Kidney (tissue), 14 donors: ENCODE results near the gene GCSAM. TPM values are rescaled to one million over a fixed set of nuclear protein-coding genes. Genes with fewer than 3 reads are reported as not detected.

Source experiments
- DNase-seq, 5 donors: peaks; one replicate each; pipeline ENCODE4 v3.0.0-alpha.2; 2013 to 2020
- FAIRE-seq: peaks from 2 replicates; lab custom pipeline; 2012; peaks lifted over from hg19 to GRCh38; lab: Jason Lieb, UNC
- H3K27ac ChIP-seq, 2 donors: one replicate each; pipeline ENCODE4 v1.7.0; 2013; ENCODE audit warnings: low read depth in 2 of 2, low read length in 2 of 2, inconsistent platforms in 1 of 2
- H3K27me3 ChIP-seq: one replicate; pipeline ENCODE4 v1.7.1; 2013; ENCODE audit warnings: low read length, inconsistent platforms; ENCODE audit not compliant: control insufficient read depth, insufficient read depth
- H3K36me3 ChIP-seq, 3 donors: one replicate each; pipeline versions ENCODE4 v1.7.0 to v1.7.1; 2013; ENCODE audit warnings: low read length in 3 of 3, control low read depth in 1 of 3, inconsistent platforms in 1 of 3; ENCODE audit not compliant: insufficient read depth in 3 of 3, control insufficient read depth in 2 of 3
- H3K4me1 ChIP-seq, 3 donors: one replicate each; pipeline versions ENCODE4 v1.7.0 to v1.7.1; 2013; ENCODE audit warnings: low read length in 3 of 3, inconsistent platforms in 1 of 3, low read depth in 1 of 3; ENCODE audit not compliant: control insufficient read depth in 2 of 3, insufficient read depth in 2 of 3
- H3K4me3 ChIP-seq, 3 donors: one replicate each; pipeline versions ENCODE4 v1.7.0 to v1.8.1; 2013; ENCODE audit warnings: low read length in 3 of 3, control low read depth in 1 of 3, inconsistent platforms in 1 of 3
- H3K9ac ChIP-seq, 3 donors: one replicate each; pipeline versions ENCODE4 v1.7.0 to v1.7.1; 2013; ENCODE audit warnings: low read length in 3 of 3, control low read depth in 1 of 3, inconsistent platforms in 1 of 3
- H3K9me3 ChIP-seq, 3 donors: one replicate each; pipeline versions ENCODE4 v1.7.0 to v1.7.1; 2013; ENCODE audit warnings: low read length in 3 of 3, control low read depth in 1 of 3, inconsistent platforms in 1 of 3; ENCODE audit not compliant: control insufficient read depth in 2 of 3, insufficient read depth in 1 of 3
- intact Hi-C: fragments of 100-400 bp; cut with DNase I; formaldehyde crosslinking; loops from one replicate; pipeline ENCODE4 v1.11.1; 2022
- polyA plus RNA-seq: library from polyadenylated mRNA; stranded (reverse); fragments of 350-450 nt; fragmentation: Illumina TruSeq; extraction: RNeasy Lipid Tissue Mini Kit (QIAGEN cat#74804); gene quantifications from one replicate; pipeline ENCODE4 v1.2.3, GENCODE V29; 2014; ENCODE audit warnings: low read depth, low replicate concordance; ENCODE audit not compliant: insufficient read depth
- total RNA-seq: library from RNA; stranded (reverse); fragmentation: NEBNext Ultra II Directional; extraction: Animal tissue kit (Norgen Biotek cat#: 25700); gene quantifications from one replicate; pipeline ENCODE4 v1.2.1, GENCODE V29; 2021
- TF ChIP-seq, protein P1 (sequence below): IDR thresholded peaks from 3 replicates; pipeline ENCODE4 v1.5.1; 2012; ENCODE audit warnings: mild to moderate bottlenecking, moderate library complexity, borderline replicate concordance; ENCODE audit not compliant: insufficient read depth; ENCODE audit errors: extremely low read depth
- donor health status: control.
- donor health status: control.
- donor health status: control.
- donor health status: control.
- donor health status: control.
- donor health status: DM: yes; HTN: yes; CAD: no.
- donor health status: Normal renal cell carcinoma (clear cell type).

The GCSAM gene
- total and polyA plus RNA-seq, 2 donors from 2014 or later = 0.88 TPM; not detected in 1

DNA sequence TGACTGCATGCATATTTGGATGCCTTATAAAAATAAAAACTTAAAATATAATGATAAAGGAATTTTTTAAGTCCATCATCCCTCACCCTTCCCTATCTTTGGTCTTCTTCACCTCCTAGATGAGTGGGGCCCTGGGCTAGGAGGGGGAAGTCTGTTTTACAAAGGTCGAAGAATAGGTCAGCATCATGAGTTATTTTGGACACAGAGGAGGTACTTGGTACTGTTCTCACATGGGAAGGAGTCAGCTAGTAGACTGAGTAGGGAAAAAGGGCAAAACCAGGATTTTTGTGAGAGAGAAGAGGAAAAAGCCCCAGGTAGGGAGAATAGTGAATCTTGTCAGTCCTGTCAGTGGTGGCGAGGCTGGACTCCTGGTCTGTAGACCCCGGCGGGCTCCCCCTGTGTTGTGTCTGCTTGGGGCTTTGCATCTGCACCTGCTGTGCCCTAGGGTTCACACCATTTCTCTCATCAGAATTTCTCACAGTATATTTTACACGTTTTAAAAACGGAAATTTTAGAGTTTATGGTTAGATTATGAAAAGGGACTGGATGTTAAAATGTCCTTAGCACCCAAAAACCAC lies 17.2 kb downstream of the GCSAM start:
- peaks cover 0 to 7% (median 4%) of the 10 kb centered on the region in 3 donors for H3K36me3 ChIP-seq
- DNase-seq (no peak), FAIRE-seq (no peak)
- intact Hi-C loops = no loop called here
- TF ChIP-seq, protein P1, sequence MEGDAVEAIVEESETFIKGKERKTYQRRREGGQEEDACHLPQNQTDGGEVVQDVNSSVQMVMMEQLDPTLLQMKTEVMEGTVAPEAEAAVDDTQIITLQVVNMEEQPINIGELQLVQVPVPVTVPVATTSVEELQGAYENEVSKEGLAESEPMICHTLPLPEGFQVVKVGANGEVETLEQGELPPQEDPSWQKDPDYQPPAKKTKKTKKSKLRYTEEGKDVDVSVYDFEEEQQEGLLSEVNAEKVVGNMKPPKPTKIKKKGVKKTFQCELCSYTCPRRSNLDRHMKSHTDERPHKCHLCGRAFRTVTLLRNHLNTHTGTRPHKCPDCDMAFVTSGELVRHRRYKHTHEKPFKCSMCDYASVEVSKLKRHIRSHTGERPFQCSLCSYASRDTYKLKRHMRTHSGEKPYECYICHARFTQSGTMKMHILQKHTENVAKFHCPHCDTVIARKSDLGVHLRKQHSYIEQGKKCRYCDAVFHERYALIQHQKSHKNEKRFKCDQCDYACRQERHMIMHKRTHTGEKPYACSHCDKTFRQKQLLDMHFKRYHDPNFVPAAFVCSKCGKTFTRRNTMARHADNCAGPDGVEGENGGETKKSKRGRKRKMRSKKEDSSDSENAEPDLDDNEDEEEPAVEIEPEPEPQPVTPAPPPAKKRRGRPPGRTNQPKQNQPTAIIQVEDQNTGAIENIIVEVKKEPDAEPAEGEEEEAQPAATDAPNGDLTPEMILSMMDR = no peak
- H3K4me1 ChIP-seq = peaks cover 0 to 2% (median 0%) of the 10 kb centered on the region in 3 donors
- no peak overlapping the region for H3K4me3 ChIP-seq
- H3K27me3 ChIP-seq = no peaks in the 10 kb centered on the region
- H3K27ac ChIP-seq = no peak overlapping the region
- no peak overlapping the region for H3K9ac ChIP-seq
- H3K9me3 ChIP-seq = no peaks in the 10 kb centered on the region

DNA sequence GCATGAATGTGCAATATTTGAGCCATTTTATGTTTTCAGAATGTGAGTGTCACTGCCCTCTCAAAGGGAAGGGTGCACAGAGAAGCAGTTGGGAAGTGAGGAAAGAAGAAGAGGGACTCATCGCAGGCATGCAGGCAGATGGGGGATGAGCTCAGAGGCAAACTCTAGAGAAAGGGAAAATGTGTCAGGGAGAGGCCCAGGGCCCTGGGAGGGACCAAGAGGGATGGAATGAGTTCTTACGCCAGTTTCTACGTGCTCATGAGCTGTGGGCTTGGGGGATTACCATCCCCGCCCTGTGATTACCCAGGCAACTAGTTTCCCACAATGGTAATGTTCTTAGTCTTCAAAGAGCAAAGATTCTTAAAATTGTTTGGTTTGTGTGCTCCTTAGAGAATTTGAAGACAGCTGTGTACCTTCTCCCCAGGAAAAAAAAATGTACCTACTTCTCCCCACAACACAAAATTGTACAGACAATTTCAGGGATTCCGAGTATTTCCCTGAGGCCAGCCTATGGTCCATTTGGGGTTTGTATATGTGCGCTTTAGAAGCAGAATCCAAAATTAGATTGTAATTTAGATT lies 17.8 kb downstream of the GCSAM start:
- Histone ChIP-seq H3K9me3 (no peaks in the 10 kb centered on the region), H3K4me3 (no peak overlapping the region), H3K4me1 (peaks cover 0 to 2% (median 0%) of the 10 kb centered on the region in 3 donors), H3K27me3 (no peaks in the 10 kb centered on the region), H3K36me3 (peaks cover 0 to 7% (median 4%) of the 10 kb centered on the region in 3 donors), H3K27ac (no peak overlapping the region), H3K9ac (no peak overlapping the region)
- TF ChIP-seq, protein P1 = no peak
- DNase-seq (no peak), FAIRE-seq (no peak)
- intact Hi-C loops = no loop called here

DNA sequence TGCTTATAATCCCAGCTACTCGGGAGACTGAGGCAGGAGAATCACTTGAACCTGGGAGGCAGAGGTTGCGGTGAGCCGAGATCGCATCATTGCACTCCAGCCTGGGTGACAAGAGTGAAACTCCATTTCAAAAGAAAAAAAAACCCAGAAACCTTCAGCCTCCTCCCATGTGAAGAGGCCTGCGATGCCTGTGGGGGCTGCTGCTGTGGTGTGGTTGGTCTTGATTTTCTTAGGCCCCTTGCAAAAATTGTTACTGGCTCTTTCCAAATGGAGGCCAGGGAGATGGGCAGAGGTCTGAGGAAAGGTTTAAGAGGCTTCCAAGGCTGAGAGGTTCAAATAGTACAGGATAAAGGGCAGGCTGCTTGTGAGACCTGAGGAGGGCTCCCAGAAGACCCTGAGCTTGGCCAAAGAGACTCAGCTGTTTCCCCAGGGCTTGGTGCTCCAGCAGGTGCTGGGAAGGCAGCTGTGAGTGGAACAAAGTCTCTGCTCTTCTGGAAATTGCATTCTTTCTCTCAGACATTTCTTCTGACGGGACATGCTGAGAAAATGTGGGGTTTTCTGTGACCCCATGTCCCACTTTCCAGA lies 18.4 kb downstream of the GCSAM start:
- TF ChIP-seq, protein P1 = no peak
- DNase-seq (no peak), FAIRE-seq (no peak)
- Histone ChIP-seq H3K36me3 (peaks cover 0 to 7% (median 4%) of the 10 kb centered on the region in 3 donors), H3K9ac (no peak overlapping the region), H3K4me1 (peaks cover 0 to 2% (median 0%) of the 10 kb centered on the region in 3 donors), H3K9me3 (no peaks in the 10 kb centered on the region), H3K27ac (no peak overlapping the region), H3K27me3 (no peaks in the 10 kb centered on the region), H3K4me3 (no peak overlapping the region)
- intact Hi-C loops = no loop called here
